Neural crest cell (in vitro differentiated cells): ENCODE data around the gene DHX38. TPM values are rescaled to one million over a fixed set of nuclear protein-coding genes. Genes with fewer than 3 reads are reported as not detected.
"Not testable (repeated sequence)": the region's sequence is repeated elsewhere in the genome, so short reads cannot be mapped to it uniquely, and the experiment has no call there.

Experiments
- DNase-seq: peaks from one replicate; pipeline ENCODE4 v3.0.0; 2021; ENCODE audit warnings: low read depth, mixed read lengths, low spot score
- H3K27ac Mint-ChIP-seq: one replicate; pipeline ENCODE4 v1.8.0; 2021; ENCODE audit warnings: mild to moderate bottlenecking, mixed read lengths; ENCODE audit not compliant: unreplicated experiment
- H3K27me3 Mint-ChIP-seq: 2 replicates; pipeline ENCODE4 v1.8.0; 2021; ENCODE audit warnings: low read depth, mild to moderate bottlenecking, mixed read lengths
- H3K36me3 Mint-ChIP-seq: 2 replicates; pipeline ENCODE4 v1.8.0; 2021; ENCODE audit warnings: low read depth, mild to moderate bottlenecking, mixed read lengths
- H3K4me1 Mint-ChIP-seq: 2 replicates; pipeline ENCODE4 v1.8.0; 2021; ENCODE audit warnings: mixed read lengths
- H3K4me3 Mint-ChIP-seq: one replicate; pipeline ENCODE4 v1.8.0; 2021; ENCODE audit warnings: mild to moderate bottlenecking, mixed read lengths
- H3K9me3 Mint-ChIP-seq: 2 replicates; pipeline ENCODE4 v1.8.0; 2021; ENCODE audit warnings: mixed read lengths
- CTCF ChIP-seq: fragments of 200-600 bp; sonication (generic); conservative IDR thresholded peaks from 2 replicates; pipeline ENCODE4 v1.5.0; 2021; ENCODE audit warnings: antibody characterized with exemption, mild to moderate bottlenecking
- total RNA-seq: library from RNA; stranded (reverse); gene quantifications from 2 replicates; pipeline ENCODE4 v1.2.1, GENCODE V29; 2021

The DHX38 gene
- total RNA-seq, 1 donor from 2014 or later, result 86.0 TPM

GRCh38 chr16:72064361-72064894 is 29.2 kb upstream of the DHX38 start:
- no peak for TF ChIP-seq CTCF
- no peak overlapping the region for H3K4me3 Mint-ChIP-seq
- peaks cover 7% of the 10 kb centered on the region for H3K4me1 Mint-ChIP-seq
- no peaks in the 10 kb centered on the region for H3K36me3 Mint-ChIP-seq
- H3K27ac Mint-ChIP-seq, result no peak overlapping the region
- no peaks in the 10 kb centered on the region for H3K27me3 Mint-ChIP-seq
- no peaks in the 10 kb centered on the region for H3K9me3 Mint-ChIP-seq
- DNase-seq, result no peak

- peak; percentile 68 for TF ChIP-seq CTCF
- no peaks in the 10 kb centered on the region for H3K9me3 Mint-ChIP-seq
- no peak for DNase-seq
- H3K27me3 Mint-ChIP-seq, result no peaks in the 10 kb centered on the region
- H3K27ac Mint-ChIP-seq, result no peak overlapping the region
- no peak overlapping the region for H3K4me3 Mint-ChIP-seq
- peaks cover 7% of the 10 kb centered on the region for H3K4me1 Mint-ChIP-seq
- no peaks in the 10 kb centered on the region for H3K36me3 Mint-ChIP-seq
Measured at GRCh38 chr16:72066747-72067146, 26.9 kb upstream of the DHX38 start.

GRCh38 chr16:72068930-72069329 is 24.7 kb upstream of the DHX38 start:
- peaks cover 16% of the 10 kb centered on the region for H3K4me1 Mint-ChIP-seq
- no peaks in the 10 kb centered on the region for H3K36me3 Mint-ChIP-seq
- H3K27me3 Mint-ChIP-seq, result no peaks in the 10 kb centered on the region
- H3K9me3 Mint-ChIP-seq, result peaks cover 3% of the 10 kb centered on the region
- H3K27ac Mint-ChIP-seq, result no peak overlapping the region
- H3K4me3 Mint-ChIP-seq, result no peak overlapping the region
- DNase-seq, result no peak
- no peak for TF ChIP-seq CTCF

- no peak for DNase-seq
- Mint-ChIP-seq H3K9me3 (peaks cover 3% of the 10 kb centered on the region), H3K4me3 (no peak overlapping the region), H3K27me3 (no peaks in the 10 kb centered on the region), H3K36me3 (no peaks in the 10 kb centered on the region), H3K27ac (peak overlapping the region; percentile 88), H3K4me1 (peaks cover 16% of the 10 kb centered on the region)
- no peak for TF ChIP-seq CTCF
Measured at GRCh38 chr16:72072514-72073342, 20.9 kb upstream of the DHX38 start.

- no peak for TF ChIP-seq CTCF
- no peak overlapping the region for H3K4me3 Mint-ChIP-seq
- DNase-seq, result no peak
- H3K4me1 Mint-ChIP-seq, result peaks cover 14% of the 10 kb centered on the region
- H3K27ac Mint-ChIP-seq, result no peak overlapping the region
- no peaks in the 10 kb centered on the region for H3K27me3 Mint-ChIP-seq
- no peaks in the 10 kb centered on the region for H3K36me3 Mint-ChIP-seq
- peaks cover 3% of the 10 kb centered on the region for H3K9me3 Mint-ChIP-seq
Measured at GRCh38 chr16:72073560-72074230, 20.0 kb upstream of the DHX38 start.

- not testable (repeated sequence) for H3K36me3 Mint-ChIP-seq, H3K27ac Mint-ChIP-seq, H3K9me3 Mint-ChIP-seq, H3K27me3 Mint-ChIP-seq, H3K4me3 Mint-ChIP-seq, DNase-seq, H3K4me1 Mint-ChIP-seq
Measured at GRCh38 chr16:72075067-72075466, 18.6 kb upstream of the DHX38 start.

- H3K4me1 Mint-ChIP-seq, H3K9me3 Mint-ChIP-seq, H3K4me3 Mint-ChIP-seq, H3K27ac Mint-ChIP-seq, H3K27me3 Mint-ChIP-seq, DNase-seq, H3K36me3 Mint-ChIP-seq: not testable (repeated sequence)
Measured at GRCh38 chr16:72076991-72077706, 16.5 kb upstream of the DHX38 start.
